Esophagus muscularis mucosa (tissue), 4 donors: ENCODE measurements around the gene ADAMTS2. TPM values are rescaled to one million over a fixed set of nuclear protein-coding genes. Genes with fewer than 3 reads are reported as not detected.

Experiments used
- DNase-seq: peaks from one replicate; pipeline ENCODE4 v3.0.0-alpha.2; 2017; ENCODE audit errors: extremely low spot score
- H3K27ac ChIP-seq, 4 donors: fragments of 200-600 bp; sonication (generic); replicated peaks in 1 of 4; 1 replicate in 3 of 4; 2 replicates in 1 of 4; pipeline ENCODE4 v1.5.1; 2016 to 2019; ENCODE audit warnings: mild to moderate bottlenecking in 1 of 4
- H3K27me3 ChIP-seq, 4 donors: fragments of 200-600 bp; sonication (generic); one replicate each; pipeline versions ENCODE4 v1.5.1 to v1.6.0; 2016 to 2019
- H3K36me3 ChIP-seq, 4 donors: fragments of 200-600 bp; sonication (generic); one replicate each; pipeline ENCODE4 v1.5.1; 2016 to 2019
- H3K4me1 ChIP-seq, 4 donors: fragments of 200-600 bp; sonication (generic); one replicate each; pipeline ENCODE4 v1.5.1; 2016 to 2019
- H3K4me3 ChIP-seq, 4 donors: fragments of 200-600 bp; sonication (generic); 1 replicate in 2 of 4; 2 replicates in 2 of 4; pipeline ENCODE4 v1.5.1; 2016 to 2019; ENCODE audit warnings: mild to moderate bottlenecking in 4 of 4, moderate library complexity in 1 of 4
- H3K9me3 ChIP-seq, 4 donors: fragments of 200-600 bp; sonication (generic); 1 replicate in 3 of 4; 2 replicates in 1 of 4; pipeline ENCODE4 v1.5.1; 2016 to 2019
- EP300 ChIP-seq: sonication (generic); formaldehyde crosslinking; IDR thresholded peaks from one replicate; pipeline ENCODE4 v1.6.1; 2017; ENCODE audit warnings: antibody characterized with exemption
- POLR2A ChIP-seq: fragments of 450-650 bp; IDR thresholded peaks from one replicate; pipeline ENCODE4 v1.6.1; 2017; ENCODE audit warnings: antibody characterized with exemption, moderate library complexity, mild to moderate bottlenecking, low read depth
- POLR2AphosphoS5 ChIP-seq, 2 donors: sonication (generic); formaldehyde crosslinking; IDR thresholded peaks; one replicate each; pipeline ENCODE4 v1.6.1; 2017; ENCODE audit warnings: antibody characterized with exemption in 2 of 2
- WGBS: methylation state at CpG from one replicate; pipeline ENCODE4 v1.1.5; 2018; 5-methylcytosine and 5-hydroxymethylcytosine counted together
- intact Hi-C: fragments of 100-400 bp; cut with DNase I; formaldehyde crosslinking; loops from one replicate; pipeline ENCODE4 v1.15.1; 2023
- total RNA-seq, 4 donors: library from RNA; depleted of rRNA; stranded (reverse); fragments of >200 nt; gene quantifications; one replicate each; pipeline versions ENCODE4 v1.1.0 to v1.2.1, GENCODE V29; 2016
- TF ChIP-seq, protein P1 (sequence below), 3 experiments: fragments of 200-600 bp in 2 of 3; fragments of 450-650 bp in 1 of 3; sonication (generic) in 2 of 3; IDR thresholded peaks; one replicate each; pipeline ENCODE4 v1.5.1; 2017 to 2019; ENCODE audit warnings: antibody characterized with exemption in 3 of 3, mild to moderate bottlenecking in 2 of 3, moderate library complexity in 1 of 3

Gene ADAMTS2
- total RNA-seq, 4 donors from 2014 or later = 17.8 to 31.8 (median 21.4) TPM

DNA sequence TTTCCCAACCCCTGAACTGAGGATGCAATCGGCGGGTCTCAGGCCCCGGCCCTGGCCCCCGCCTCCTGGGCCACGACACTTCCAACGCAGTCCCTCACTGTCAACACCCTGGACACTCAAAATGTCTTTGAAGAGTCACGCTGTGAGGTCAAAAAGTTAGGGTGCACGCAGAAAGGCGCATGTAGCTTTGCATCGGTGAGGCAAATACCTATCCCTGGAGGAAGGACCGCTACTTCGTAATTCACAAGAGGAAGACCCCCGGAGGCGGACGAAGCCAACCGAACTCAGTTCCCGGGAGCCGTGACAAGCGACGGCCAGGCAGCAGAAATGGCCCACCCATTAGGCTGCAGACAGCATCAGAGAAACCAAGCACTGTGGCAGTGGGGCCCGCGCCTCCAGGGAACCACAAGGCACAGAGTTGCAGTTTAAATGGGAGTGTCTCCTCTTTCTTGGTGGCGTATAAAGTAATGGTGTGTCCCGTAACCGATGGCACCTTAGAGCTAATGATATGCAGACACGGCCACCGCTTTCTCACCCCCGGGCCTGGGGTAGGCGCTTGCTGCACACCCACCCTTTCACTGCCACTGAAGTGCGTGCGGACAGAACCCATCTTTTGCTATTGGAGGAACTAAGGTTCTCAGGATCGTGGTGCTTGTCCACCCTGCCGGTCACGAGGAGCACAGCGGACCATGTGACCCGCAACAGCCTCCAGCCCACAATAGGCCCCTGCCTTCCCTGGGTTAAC, 9.0 kb downstream of the ADAMTS2 start:
- intact Hi-C loops = no loop called here
- no peak for DNase-seq
- H3K36me3 ChIP-seq = peaks cover 0 to 10% (median 0%) of the 10 kb centered on the region in 4 donors
- peaks cover 0 to 9% (median 5%) of the 10 kb centered on the region in 4 donors for H3K4me1 ChIP-seq
- WGBS = 87% methylated on average over 33 of the region's 36 CpGs
- no peak overlapping the region for H3K27ac ChIP-seq
- no peak overlapping the region for H3K4me3 ChIP-seq
- TF ChIP-seq POLR2A = no peak
- no peak for TF ChIP-seq EP300
- TF ChIP-seq POLR2AphosphoS5 (IDR thresholded peaks at IDR 0.05) = no peak
- TF ChIP-seq, protein P1, sequence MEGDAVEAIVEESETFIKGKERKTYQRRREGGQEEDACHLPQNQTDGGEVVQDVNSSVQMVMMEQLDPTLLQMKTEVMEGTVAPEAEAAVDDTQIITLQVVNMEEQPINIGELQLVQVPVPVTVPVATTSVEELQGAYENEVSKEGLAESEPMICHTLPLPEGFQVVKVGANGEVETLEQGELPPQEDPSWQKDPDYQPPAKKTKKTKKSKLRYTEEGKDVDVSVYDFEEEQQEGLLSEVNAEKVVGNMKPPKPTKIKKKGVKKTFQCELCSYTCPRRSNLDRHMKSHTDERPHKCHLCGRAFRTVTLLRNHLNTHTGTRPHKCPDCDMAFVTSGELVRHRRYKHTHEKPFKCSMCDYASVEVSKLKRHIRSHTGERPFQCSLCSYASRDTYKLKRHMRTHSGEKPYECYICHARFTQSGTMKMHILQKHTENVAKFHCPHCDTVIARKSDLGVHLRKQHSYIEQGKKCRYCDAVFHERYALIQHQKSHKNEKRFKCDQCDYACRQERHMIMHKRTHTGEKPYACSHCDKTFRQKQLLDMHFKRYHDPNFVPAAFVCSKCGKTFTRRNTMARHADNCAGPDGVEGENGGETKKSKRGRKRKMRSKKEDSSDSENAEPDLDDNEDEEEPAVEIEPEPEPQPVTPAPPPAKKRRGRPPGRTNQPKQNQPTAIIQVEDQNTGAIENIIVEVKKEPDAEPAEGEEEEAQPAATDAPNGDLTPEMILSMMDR (IDR thresholded peaks at IDR 0.05) = no peak
- H3K27me3 ChIP-seq = peaks cover 0 to 41% (median 0%) of the 10 kb centered on the region in 4 donors
- H3K9me3 ChIP-seq = no peaks in the 10 kb centered on the region

DNA sequence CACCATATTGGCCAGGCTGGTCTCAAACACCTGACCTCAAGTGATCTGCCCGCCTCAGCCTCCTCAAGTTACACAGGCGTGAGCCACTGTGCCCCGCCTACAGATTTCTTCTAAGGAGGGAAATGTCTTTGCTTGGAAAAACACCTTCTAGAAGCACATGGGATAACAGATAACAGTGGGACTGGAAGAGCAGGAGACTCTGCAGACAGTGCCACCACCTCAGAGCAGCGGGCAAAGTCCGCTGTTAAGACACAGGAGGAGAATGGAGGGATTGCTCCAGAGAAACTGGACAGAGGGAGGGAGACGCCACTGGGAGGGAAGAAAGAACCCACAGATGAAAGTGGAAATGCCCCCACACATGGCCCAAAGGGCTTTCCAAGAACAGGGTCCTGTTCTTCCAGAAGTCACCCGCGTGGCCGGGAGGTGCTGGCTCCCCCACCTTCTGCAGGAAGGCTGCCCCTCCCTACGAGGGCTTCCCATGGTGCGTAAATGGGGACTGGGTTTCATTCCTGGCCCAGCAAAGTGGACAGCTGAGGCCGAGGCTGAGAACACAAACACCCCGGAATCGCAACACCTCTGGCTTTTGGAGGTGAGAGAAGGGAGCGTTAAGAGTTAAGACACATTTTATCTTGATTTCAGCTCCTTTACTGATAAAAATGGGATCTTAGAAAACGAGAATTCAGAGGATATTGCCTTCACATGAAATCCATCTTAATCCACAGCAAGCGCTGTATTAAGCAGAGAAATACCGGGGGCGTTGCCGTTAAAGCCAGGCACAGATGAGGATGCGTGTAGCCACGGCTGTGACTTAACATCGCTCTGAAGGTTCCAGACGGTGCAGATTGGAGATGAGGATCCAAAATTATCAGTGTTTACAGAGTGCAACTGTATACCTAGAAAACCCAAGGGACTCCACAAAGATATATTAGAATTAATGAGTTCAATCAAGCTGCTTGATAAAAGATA, 11.2 kb downstream of the ADAMTS2 start:
- TF ChIP-seq, protein P1 (IDR thresholded peaks at IDR 0.05) = no peak
- TF ChIP-seq POLR2A = no peak
- TF ChIP-seq POLR2AphosphoS5 (IDR thresholded peaks at IDR 0.05) = no peak
- no peak for TF ChIP-seq EP300
- Histone ChIP-seq H3K27ac (no peak overlapping the region), H3K4me3 (no peak overlapping the region), H3K4me1 (peaks cover 0 to 9% (median 5%) of the 10 kb centered on the region in 4 donors), H3K36me3 (peaks cover 0 to 3% (median 0%) of the 10 kb centered on the region in 4 donors), H3K9me3 (no peaks in the 10 kb centered on the region), H3K27me3 (peaks cover 0 to 20% (median 0%) of the 10 kb centered on the region in 4 donors)
- DNase-seq = no peak
- WGBS = 82% methylated on average over 24 of the region's 24 CpGs
- intact Hi-C loops = no loop called here

DNA sequence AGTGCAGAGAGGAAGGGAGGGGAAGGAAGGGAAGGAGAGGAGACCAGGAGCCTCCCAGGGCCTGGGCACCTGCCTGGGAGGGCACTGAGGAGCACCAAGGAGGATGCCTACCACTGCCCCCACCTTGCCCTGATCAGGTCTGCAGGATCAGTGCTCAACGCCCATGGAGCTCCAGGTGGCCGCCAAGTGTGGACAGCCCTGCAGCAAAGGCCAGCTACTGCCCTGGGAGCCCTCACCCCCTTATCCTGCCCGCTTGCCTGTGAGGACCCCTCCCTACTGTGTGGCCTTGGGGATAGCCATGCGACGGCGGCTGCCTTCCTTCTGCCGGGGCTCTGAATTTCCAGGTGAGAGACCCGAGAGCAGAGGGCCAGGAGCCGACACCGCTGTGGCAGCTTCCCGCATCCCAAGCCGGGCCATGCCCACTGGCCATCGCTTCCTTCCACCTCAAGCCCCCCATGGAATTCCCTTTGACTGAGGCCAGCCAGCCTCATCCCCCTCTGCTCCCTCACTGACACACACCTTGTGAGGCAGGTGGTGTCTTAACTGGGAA, 12.4 kb downstream of the ADAMTS2 start:
- H3K27ac ChIP-seq = no peak overlapping the region
- H3K9me3 ChIP-seq = no peaks in the 10 kb centered on the region
- 93% methylated on average over 6 of the region's 13 CpGs for WGBS
- peaks cover 0 to 9% (median 5%) of the 10 kb centered on the region in 4 donors for H3K4me1 ChIP-seq
- no peak for TF ChIP-seq EP300
- no peak for TF ChIP-seq POLR2A
- no peak for TF ChIP-seq POLR2AphosphoS5 (IDR thresholded peaks at IDR 0.05)
- TF ChIP-seq, protein P1 (IDR thresholded peaks at IDR 0.05) = no peak
- DNase-seq = no peak
- intact Hi-C loops = no loop called here
- H3K4me3 ChIP-seq = no peak overlapping the region
- H3K36me3 ChIP-seq = peaks cover 0 to 3% (median 0%) of the 10 kb centered on the region in 4 donors
- H3K27me3 ChIP-seq = peaks cover 0 to 7% (median 0%) of the 10 kb centered on the region in 4 donors

DNA sequence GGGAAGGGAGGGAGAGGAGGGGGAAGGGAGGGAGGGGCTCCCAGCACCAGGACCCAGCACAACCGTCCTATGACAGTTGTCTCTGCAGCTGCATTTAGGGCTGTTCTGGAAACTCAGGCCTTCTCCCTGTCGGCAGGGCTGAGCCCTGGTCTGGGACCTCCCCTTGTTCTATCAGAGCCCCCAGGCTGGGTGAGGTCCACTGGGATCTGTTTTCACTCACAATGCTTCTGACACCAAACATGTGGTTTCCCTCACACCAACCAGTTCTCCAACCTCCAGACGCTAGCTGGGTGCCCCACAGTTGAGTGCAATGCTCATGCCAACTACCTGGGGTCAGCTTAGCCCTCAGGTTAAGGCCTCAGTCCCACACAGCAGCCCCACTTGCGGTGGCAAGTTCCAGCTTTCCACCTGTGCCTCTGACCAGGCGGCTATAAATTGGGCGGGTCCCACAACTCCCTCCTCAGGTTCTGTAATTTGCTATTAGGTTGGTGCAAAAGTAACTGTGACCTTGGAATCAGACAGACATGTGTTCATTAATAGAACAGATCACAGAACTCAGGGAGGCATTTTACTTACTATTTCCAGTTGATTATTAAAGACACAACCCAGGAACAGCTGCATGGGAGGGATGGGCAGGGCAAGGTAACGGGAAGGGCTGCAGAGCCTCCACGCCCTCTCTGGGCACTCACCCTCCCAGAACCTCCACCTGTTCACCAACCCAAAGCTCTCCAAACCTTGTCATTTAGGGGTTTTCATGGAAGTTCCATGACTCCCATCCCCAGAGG, 13.5 kb downstream of the ADAMTS2 start:
- no peak overlapping the region for H3K27ac ChIP-seq
- no peaks in the 10 kb centered on the region for H3K27me3 ChIP-seq
- H3K4me3 ChIP-seq = no peak overlapping the region
- DNase-seq = no peak
- H3K4me1 ChIP-seq = peaks cover 0 to 11% (median 11%) of the 10 kb centered on the region in 4 donors
- no peaks in the 10 kb centered on the region for H3K9me3 ChIP-seq
- WGBS = 82% methylated on average over 4 of the region's 8 CpGs
- TF ChIP-seq POLR2AphosphoS5 (IDR thresholded peaks at IDR 0.05) (no peak), EP300 (no peak), POLR2A (no peak)
- TF ChIP-seq, protein P1 (IDR thresholded peaks at IDR 0.05) = no peak
- H3K36me3 ChIP-seq = peaks cover 0 to 3% (median 0%) of the 10 kb centered on the region in 4 donors
- intact Hi-C loops = no loop called here
